Stimulated activated CD8-positive, alpha-beta memory T cell treated with anti-CD3 and anti-CD28 coated beads, Interleukin-4, amount 100 ng/mL, for 48 hours (primary cell): ENCODE data around the gene ZC3H4.
"Not testable (repeated sequence)": the region's sequence is repeated elsewhere in the genome, so short reads cannot be mapped to it uniquely, and the experiment has no call there.

Source experiments
- DNase-seq: peaks from one replicate; pipeline ENCODE4 v3.0.0-alpha.2; 2020

ZC3H4 gene

DNA sequence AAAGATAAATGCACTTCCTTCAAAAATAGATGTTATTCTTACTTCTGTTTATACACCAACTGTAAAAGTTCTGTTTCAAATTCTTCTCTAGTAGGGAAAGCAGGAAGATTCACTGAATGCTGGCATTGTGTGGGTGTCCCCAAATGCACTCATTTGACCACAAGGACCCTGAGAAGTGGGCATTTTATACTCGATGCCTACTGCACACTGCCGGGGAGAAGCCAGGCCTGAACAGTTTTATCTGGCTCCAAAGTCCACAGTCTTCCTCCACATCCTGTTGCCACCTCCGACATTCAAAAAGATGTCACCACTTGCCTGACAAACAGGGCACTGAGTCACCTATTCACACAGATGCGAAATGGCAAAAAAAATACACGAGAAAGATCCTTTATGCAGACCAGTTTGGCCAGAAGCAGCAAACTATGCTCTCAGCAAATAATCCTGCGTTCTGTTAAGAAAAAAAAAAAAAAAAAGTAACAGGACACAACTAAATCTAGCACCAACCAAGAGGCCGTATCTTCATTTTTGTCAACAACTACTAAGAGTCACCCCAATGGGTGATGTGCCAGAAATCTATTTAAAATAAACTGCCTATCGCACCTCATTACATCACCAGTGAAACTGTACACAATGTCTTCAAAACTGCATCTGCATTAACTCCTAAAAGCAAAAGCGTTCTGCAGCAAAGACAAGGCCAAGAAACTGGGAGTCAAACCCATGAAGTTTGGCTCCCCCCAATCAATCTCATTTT, 6.2 kb downstream of the ZC3H4 start:
- DNase-seq, result no peak

DNA sequence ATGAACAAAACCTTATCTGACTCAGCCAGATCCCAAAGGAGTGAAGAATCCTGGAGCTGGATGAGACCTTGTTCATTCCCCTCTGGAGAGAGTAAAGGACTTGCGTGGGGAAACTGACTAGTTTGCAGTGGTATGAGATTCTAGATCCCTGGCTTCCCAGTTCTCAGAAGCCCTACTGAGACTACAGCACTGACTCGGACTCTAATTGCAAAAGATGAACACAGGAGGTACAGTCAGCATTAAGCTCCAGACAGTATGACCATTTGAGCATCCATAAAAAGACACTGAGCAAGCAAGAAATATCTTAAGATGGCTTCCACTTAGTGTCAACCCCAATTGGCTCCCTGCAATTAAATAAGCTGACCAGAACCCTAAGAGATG, 6.8 kb downstream of the ZC3H4 start:
- no peak for DNase-seq

DNA sequence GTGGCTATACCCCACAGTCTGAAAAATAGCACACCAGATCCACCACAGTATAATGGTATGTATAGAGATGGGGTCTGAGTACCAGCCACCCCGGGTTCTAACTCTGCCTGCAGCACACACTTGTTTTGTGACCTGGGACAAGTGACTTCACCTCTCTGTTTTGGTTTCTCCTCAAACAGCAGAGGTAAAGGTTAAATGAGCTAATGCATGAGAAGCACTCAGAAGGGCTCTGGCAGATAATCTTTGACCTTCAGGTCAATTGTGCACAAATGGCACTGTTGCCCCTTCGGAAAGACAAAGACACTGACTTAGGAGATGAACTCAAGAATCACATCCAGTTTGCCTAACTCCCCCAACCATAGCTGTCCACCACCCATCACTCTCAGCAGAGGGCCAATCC, 7.7 kb downstream of the ZC3H4 start:
- no peak for DNase-seq

DNA sequence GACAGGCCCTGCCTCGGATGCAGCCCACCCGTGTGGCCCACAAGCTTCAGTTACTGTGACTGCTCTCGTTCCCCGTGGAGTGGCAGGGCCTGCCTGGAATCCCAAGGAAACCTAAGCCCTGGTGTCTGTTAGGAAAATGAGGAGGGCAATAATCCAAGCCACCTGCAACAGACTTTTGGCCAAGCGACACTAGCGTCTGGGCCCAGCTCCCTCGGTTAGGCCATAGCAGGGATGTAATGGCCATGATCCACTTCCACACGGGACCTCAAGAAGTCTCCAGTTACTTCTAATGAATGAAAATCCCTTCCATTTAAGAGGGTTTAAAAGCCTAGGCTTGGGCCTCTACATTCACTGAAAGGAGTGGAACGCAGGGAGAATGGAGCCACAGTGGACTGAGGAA, 8.9 kb downstream of the ZC3H4 start:
- DNase-seq, result no peak

DNA sequence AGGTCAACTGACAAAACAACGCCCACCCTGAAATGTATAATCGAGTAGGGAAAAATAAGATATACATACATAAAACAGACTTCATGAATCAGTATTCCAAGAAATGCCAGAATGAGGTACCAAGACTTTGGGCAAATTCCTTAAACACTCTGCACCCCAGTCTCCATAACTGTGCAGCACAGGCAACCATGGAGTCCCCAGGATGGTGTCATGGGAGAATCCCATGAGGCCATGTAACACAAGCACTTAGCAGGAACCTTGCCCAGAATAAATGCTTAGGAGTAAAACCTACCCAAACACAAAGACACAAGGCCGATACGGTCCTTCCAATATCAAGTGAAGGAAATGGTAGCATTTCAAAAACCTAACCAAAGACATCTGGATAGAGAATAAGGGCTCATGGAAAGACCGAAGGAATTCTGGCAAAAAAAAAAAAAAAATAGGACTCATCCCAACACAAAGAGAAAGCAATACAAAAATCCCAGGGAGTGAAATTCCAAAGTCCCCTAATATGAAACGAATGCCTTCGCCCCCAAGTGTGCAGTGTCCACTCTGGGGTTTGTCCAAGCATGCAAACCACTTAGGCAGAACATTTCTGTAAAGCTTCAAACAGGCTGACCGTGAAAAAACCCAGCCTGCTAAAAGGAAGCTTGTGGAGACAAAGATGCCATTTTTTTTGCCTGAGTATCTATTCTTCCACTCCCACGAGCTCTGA, 11.1 kb downstream of the ZC3H4 start:
- DNase-seq, result no peak

DNA sequence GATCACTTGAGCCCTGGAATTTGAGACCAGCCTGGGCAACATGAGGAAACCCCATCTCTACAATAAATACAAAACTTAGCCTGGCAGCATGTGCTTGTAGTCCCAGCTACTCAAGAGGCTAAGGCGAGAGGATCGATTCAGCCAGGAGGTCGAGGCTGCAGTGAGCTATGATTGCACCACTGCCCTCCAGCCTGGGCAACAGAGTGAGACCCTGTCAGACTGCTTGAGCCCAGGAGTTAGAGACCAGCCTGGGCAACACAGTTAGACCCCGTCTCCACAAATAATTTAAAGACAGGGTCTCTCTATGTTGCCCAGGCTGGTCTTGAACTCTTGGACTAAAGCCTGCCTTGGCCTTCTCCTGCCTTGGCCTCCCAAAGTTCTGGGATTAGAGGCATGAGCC, 12.5 kb downstream of the ZC3H4 start:
- not testable (repeated sequence) for DNase-seq

DNA sequence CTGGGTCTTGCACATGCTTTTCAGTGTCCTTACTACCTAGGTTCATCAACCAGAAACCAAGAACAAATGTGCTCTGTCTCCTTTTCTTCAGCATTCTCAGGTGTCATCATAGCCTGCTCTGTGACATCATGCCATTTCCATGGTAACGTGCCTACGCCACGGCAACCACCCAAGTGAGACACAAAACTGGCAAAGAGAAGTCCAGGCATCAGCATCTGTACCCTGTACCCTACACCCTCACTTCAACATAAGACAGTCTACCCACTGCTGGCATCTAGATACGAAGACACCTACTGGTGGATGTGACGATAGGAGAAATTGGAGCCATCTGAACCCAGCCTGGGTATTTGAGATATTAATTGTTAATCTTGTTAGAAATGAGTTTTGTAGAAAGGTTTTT, 13.3 kb downstream of the ZC3H4 start:
- DNase-seq, result peak; percentile 50

DNA sequence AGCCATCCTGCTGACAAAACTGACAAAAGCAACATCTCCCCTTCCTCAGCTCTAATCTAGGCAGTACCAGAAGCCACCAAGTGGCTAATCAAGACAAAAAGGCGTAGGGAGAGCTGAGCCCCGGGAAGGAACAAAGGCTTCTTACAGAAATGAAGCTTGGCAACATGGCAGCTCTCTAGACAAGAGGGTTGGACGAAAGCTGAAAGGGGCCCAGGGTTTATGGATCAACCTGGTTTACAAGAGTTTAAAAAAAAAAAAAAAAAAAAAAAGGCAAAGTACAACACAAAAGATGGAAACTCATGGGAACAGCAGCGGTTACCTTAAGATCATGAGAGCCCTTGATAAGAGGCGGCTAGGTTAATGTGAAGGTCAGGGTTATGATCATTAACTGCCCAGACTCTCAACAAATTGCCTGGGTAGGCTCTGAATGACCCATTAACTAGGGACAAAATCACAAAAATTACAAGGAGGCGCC, 14.0 kb downstream of the ZC3H4 start:
- no peak for DNase-seq

DNA sequence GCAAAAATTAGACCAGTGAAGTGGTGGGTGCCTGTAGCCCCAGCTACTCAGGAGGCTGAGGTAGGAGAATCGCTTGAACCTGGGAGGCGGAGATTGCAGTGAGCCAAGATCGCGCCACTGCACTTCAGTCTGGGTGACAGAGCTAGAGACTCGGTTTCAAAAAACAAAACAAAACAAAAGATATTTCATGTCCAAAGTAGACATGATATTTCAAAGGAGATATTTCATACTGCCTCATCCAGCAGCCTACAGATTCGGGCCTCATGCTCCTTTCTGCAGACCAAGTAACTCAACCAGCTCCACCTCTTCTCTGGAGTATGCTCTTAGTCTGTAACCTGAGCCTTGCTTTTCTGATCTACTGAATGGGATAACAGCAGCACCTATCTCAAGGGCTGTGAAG, 15.0 kb downstream of the ZC3H4 start:
- DNase-seq, result no peak

DNA sequence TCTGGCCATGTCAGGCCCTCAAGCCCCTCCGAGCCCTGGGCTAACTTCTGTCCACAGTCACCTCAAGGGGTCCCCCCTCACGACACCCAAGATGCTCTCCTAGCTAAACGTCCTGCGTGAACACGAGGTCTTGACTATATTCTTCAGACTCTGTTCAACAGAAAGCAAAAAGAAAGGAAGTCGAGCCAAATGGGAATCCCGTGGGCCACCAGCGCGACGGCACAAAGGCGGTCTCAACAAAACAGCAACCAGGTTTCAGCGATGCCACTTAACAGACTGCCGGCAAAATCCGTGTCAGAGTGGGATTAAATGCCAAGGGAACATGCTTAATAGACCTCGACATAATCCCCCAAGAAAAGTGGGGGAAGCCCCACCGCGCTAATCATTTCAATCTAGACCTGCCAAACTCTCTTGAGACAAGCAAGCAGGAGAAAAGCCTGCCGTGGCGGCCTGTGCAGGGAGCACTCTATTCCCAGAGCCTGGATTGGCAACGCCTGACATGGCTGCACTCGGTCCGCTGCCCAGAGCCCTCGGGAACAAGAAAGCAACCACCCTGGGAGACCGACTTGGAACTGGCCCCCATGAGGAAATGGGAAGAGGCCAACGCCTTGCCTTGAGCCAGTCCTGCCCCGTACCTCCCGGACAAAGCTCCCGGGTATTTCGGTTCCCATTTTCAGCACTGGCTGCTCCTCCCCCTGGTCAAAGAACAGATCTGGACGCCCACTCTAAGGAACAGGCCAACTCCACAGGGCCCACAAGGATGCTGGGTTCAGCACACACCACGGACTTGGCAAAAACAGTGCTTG, 16.0 kb downstream of the ZC3H4 start:
- DNase-seq, result no peak

DNA sequence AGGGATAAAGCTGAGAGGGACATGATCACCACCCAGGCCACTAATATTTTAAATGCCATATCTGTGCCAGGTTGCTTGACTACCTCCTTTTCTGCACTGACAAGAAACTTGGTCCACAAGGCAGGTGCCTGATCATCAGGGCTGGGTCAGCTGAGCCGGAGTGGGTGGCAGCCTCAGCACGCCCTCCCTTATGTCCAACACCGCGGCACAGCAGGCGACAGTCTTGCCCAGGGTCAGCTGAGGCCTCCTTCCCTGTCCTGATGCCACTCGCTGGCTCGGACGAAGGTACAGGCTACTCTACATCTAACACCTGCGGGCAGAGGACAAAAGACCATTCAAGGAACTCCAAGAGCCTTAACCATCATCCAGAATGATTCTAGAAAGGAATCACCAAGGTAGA, 16.9 kb downstream of the ZC3H4 start:
- DNase-seq, result no peak

DNA sequence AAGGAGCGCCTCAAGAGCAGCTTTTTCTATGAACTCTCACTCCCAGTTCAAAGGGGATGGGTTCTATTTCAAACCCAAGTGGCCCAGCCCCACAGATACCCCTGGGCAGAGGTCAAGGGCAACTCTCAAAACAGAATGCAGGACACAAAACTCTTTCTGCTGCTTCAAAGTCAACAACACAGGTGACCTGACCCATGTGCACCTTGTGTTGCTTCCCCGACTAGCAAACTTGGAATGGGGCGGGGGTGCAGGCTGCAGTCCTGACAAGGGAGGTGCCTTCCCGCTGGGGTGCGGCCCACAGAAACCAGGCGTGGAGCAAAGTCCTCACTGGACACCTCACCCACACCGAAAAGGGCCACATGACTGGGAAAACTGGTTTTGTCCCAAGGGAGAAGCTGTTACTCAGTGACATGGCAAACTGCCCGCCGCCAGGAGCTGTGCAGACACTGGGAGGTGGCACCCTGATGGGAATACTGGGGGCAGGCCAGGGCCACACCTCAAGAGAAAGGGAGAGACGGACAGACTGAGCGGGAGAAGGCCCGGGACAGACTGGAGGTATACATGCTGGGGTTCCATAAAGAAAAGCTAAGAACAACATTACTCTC, 17.4 kb downstream of the ZC3H4 start:
- DNase-seq, result no peak

DNA sequence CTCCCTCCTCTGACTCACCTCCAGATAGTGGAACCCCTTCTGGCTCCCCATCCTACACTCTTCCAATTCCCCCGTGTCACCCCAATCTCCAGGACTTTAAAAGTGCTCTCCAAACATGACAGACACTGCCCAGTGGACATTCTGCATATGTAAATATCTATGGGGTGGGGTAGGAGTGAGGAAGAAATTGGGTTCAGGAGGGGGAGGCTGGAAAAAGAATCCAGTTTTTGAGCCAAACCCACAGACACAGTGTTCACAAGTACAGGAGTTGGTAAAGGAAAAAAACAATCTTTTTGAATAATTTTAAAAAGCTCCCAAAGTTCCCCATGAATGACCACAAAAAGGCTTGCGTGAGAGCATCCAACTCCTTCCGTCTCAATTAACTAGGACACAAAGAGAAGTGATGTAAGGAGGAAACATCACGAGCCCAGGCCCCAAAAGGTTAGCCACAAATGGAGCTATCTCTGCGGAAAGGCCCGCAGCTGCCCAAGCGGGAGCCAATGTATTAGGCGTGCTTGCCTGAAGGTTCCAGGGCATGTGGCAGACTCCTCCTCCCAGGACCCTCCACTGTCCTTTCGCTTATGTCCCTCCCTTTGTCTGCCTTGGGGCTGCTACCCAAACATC, 18.0 kb downstream of the ZC3H4 start:
- no peak for DNase-seq

DNA sequence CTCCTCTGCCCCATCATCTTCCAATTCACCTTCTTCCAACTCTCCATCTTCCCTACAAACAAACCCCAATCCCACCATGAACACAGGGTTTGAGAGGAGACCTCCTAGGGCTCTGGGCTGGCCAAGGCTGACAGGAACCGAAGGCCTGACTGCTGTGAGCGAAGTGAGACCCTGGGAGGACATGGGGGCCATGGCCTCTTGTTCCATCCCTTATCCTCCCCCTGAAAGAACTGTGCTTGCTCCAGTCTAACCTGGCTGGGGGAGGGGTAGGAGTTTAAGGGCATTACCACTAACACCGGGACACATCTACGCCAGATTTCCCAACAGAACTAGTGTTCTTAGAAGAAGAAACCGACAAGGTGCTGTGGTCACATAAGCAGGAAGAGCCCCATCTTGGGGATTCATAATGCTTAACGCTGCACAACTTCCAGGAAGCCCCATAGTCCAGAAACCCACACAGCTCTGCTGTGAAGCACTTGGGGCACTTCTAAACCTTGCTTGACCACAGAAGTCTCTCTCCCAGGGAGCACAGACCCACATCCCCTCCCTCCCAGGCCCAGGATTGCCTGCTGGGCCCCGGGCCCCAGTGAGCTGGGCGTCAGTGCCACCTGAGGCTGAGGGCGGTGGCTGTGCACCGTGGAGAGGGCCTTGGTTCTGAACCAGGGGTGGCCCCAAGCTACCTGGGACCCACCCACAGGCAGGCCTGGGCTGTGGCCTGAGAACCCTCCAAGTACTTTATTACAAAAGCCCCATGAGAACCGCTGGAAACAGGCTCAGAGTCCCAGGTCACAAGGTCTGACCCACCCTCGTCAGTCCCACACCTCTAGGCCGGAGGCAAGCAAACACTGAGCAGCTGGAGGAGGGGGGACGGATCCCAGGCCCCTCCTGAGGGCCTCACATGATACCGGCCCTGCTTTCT, 18.8 kb downstream of the ZC3H4 start:
- DNase-seq, result peak; percentile 68

DNA sequence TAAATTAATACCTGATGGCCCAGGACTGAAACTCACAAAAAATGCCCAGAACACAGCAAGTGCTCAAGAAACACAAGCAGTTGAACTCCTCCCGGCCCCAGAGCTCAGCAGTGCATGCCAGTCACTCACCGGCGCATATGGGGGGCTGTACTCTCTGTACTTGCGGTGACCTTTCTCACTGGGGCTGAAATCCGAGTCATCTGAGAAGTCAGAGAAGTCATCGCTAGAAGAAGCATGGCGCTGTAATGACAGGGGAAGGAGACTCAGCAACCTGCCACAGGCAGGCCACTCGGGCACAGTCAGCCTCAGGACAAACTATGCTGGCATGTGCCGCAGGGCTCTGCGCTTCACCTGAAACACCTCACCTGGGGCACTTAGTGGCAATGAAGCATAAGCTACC, 19.7 kb downstream of the ZC3H4 start:
- DNase-seq, result peak; percentile 75

DNA sequence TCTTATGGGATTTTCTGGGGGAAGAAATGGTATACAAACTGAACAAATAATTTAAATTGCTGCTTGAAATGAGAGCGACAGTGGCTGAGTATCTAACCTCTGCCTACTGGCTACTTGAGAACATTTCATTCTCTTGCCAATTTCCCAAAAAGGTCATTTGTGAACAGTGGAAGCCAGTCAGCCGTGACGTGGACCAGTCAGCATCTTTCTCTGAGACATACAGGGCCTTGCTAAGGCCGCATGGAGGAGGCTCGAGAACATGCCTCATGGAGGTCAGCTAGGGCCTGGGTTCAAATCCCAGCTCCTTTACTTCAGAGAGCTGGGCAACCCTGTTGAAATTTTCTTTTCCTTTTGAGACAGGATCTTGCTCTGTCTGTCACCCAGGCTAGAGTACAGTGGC, 20.3 kb downstream of the ZC3H4 start:
- no peak for DNase-seq

DNA sequence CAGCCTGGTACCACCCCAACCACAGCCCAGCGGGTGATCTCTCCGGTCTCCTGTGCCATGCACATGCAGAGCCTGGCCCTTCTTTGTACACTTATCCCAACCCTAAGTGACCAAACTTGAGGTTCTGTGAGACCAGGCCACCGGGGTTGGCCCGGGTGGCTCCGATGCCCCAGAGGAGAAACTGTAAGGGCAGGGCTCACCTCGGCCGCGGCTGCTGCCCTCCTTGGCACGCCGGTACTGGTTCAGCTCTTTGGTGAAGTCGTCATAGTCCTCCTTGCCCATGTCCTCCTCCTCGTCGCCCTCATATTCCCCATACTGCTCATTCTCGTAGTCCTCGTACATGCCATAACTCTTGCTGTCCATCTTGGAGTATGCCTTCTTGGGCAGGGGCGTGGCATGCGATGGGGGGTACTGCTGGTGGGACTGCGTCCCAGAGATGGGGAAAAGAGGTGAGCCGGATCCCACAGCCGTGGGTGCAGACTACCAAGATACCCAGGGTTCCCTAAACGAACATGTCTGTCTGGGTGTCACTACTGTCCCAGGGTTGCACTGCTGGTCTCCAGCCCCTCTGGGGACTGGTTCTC, 23.7 kb downstream of the ZC3H4 start:
- no peak for DNase-seq

DNA sequence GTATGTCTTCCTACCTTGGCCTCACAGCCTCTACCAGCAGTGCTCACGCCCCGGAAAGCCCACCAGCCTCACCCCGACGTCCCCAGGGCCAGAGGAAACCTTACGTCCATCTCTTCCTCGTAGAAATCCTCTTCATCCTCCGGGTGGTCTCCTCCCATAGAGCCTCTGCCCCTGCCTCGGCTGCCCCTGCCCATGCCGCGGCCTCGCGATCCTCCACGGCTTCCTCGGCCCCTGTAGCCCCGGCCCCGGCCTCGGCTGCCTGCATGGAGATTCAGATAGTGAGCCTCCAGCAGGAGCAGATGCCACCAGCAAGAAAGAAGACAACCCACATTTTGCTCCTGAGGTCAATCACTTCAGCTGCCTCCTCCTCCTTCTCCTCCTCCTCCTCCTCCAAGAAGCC, 27.3 kb downstream of the ZC3H4 start:
- DNase-seq, result no peak

DNA sequence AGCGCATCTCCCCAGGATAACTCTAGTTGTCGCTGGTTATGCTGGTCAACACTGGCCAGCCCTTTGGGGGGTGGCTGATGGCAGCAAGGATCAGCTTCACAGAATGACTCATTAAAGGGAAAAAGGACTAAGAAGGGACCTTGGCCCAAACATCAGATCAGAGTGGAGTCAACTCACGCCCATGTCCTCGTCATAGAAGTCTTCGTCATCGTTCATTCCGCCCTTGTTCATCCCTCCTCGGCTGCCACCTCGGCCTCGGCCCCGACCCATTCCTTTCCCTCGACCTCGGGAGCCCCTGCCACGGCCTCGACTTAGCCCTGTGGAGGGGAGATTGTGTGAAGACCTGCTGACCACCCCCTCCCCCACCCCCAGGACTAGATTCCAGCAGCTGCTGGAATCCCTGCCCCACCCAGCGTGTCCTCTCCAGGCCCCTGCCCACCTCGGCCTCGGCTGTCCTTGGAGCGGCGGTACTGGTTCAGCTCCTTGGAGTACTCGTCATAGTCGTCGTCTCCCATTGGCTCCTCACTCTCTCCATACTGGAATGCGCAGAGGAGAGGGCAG, 28.6 kb downstream of the ZC3H4 start:
- no peak for DNase-seq

DNA sequence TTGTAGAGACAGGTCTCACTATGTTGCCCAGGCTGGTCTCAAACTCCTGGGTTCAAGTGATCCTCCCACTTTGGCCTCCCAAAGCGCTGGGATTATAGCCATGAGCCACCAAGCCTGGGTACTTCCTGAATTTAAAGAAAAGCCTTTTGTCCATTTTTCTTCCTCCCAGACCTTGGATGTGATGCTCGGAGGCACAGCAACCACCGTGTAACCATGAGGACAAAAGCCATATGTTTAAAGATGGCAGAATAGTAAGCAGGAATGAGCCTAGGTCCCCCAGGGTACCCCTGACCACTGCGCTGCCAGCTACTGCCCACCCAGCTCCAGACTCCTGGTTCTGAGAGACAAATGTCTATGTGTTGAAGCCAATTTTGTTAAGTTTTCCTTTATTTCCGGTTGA, 31.1 kb downstream of the ZC3H4 start:
- no peak for DNase-seq

DNA sequence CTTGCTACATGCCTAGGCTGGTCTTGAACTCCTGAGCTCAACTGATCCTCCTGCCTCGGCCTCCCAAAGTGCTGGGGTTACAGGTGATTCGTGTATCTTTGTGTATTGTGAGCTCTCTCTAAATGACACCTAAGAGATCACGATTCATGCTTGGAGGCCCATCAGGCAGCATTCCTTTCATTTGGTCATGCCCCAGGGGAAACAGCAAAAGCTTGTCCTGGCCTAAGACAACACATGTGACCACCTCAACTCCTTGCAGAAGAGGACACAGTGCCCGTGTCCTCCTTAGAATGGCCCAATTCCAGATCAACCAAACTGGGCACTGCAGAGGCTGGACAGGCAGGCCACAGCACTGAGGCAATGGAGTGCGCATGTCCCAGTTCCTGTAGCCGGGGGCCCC, 32.5 kb downstream of the ZC3H4 start:
- no peak for DNase-seq
